ENCODE results near the gene CLDN24.
"Not testable (repeated sequence)": the region's sequence is repeated elsewhere in the genome, so short reads cannot be mapped to it uniquely, and the experiment has no call there.

CLDN24 gene

DNA sequence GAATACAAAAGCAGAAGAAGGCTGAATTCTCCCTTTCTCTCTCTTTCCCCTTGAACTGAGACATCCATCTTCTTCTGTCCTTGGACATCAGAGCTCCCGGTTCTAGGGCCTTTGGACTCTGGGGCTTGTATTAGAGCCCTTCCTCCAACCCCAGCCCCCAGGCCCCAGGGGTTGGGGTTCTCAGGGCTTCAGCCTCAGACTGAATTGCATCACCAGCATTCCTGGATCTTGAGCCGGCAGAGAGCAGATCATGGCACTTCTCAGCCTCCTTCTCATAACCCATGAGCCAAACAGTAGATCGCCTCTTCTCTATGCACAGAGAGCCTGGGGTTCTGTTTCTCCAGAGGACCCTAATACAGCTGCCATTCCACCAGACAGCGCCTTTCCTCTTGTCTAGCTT is 25.3 kb upstream of the CLDN24 start:
- DNase-seq (ENCODE audit: insufficient read length, low spot score), result no peak
- no peak for FAIRE-seq

- no peak for DNase-seq (ENCODE audit: insufficient read length, low spot score)
- FAIRE-seq, result no peak
Measured at GRCh38 chr4:183347146-183347545, 24.9 kb upstream of the CLDN24 start.

DNA sequence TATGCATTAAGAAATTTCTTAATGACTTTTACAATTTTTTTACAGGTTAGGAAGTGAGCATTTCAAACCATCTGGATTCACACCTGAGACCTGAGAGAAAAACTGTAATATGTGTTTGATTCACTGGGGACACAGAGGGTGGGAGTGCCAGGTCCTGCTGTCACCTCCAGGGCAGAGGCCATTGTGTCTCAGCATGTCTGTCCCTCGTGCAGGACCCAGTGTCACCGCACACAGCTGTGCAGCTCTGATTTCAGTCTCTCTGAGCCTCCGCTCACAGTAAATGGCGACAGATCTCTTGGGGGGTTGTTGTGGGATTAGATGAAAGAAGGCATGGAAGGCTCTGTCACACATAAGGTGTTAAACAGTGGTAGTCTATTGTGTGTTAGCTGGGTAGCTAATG is 23.0 kb upstream of the CLDN24 start:
- no peak for FAIRE-seq
- DNase-seq (ENCODE audit: insufficient read length, low spot score), result no peak

GRCh38 chr4:183344523-183345255 is 22.5 kb upstream of the CLDN24 start:
- DNase-seq (ENCODE audit: insufficient read length, low spot score) (no peak), FAIRE-seq (no peak)

- DNase-seq (ENCODE audit: insufficient read length, low spot score) (no peak), FAIRE-seq (no peak)
Measured at GRCh38 chr4:183343730-183344129, 21.5 kb upstream of the CLDN24 start.

DNA sequence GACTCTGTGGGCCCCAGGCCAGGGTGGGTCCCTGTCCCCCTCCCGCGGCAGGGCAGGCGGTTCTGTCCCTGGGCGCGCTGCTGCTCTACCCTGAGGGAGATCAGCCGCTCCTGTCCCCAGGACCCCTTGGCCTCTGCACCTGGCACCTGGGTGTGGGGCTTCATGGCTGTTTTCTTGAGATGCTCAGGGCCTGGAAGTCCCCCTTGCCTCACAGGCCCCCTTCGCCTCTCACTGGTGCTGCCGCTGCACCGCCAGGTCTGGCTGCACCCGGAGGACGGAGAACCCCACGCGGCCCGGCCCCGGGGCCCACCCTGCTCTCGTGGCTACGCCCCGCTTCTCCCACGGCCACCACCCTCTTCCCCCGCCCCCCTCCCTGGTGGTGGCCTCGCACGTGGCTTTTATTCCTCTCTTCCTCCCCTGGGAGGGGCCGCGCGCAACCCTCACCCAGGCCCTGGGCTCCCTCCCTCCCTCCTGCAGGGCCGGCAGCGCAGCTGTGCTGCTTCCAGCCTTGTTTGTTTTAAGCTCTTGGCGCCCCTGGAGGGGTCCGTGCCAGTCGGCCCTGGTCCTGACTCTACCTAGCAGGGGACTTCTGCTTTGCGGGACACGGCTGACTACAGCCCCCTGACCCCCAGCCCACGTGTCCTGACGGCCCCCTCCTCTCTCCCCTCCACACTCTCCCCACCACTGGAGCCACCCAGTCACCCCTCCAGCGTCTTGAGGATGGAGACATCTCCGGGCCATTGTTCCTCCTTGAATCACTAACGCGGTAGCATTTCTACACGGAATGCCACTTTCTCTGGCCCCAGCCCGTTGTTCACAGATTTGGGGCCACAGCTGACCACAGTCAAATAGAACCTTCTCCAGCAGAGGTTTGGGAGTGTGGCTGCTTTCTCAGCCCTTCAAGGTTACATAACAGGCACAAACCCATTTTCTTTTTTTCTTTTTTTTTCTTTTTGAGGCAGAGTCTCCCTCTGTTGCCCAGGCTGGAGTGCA is 20.6 kb upstream of the CLDN24 start:
- DNase-seq (ENCODE audit: insufficient read length, low spot score) (no peak), FAIRE-seq (no peak)

DNA sequence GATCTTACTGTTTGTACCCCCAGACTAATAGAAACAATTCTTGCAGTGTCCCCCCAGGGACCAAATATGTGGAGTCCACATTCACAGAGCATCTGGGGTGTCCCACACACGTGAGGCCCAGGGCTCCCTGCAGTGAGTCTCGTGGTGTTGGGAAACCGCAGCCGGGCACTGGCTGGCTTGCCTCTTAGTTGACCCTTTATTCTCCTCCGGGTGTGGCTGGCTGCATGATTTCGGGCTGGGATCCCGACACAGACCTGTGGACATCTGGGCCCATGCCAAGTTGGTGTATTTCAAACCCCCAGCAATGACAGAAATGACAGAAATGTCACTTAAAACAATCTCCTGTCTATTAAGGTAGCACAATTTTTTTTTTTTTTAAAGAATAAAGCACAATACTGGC is 15.6 kb upstream of the CLDN24 start:
- DNase-seq (ENCODE audit: insufficient read length, low spot score) (no peak), FAIRE-seq (no peak)

GRCh38 chr4:183337349-183337748 is 15.1 kb upstream of the CLDN24 start:
- DNase-seq (ENCODE audit: insufficient read length, low spot score), result no peak
- no peak for FAIRE-seq

DNA sequence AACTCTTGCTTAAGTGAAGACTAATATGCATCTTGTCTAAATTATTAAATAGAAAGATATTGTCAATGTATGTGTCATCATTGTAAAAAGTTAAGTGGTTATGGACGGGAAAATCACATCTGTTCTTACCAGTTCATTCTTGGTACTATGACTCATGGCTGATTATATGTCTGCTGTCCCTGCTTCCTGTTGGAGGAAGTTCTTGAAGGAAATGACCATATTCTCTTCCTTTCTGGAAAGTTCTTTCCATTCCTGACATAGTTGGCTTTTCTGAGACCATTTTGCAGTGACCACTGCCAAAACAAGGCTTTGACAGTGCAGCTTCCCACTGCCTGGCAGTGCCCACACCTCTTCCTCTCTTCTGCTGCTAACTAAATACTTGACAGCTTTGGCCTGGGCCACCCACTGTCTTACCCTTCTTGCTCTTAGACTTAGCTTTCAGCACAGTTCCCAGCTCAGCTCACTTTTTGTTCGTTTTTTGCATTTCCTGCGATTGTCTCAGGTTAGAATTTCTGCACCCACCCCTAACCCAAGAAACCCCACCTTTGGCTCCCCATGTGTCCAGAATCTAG is 13.2 kb upstream of the CLDN24 start:
- DNase-seq (ENCODE audit: insufficient read length, low spot score) (no peak), FAIRE-seq (no peak)

GRCh38 chr4:183333983-183334382 is 11.8 kb upstream of the CLDN24 start:
- DNase-seq (ENCODE audit: insufficient read length, low spot score), result no peak
- FAIRE-seq, result no peak

DNA sequence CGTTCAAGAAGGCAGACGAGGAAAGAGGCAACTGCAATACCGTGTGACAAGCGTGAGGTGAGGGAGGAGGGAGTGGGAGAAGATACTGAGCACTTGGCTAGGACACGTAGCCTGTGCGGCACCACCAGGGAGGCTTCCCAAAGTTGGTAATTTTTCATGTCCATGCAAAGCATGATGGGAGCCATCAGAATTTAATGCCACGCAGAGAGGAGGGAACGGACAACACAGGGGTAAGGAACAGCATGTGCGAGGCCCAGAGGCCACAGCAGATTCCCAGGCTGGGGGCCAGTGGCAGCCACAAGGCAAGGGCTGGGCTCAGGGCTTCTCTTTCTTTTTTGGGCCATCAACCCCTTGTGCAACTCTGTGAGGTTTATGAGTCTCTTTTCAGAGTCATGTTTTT is 11.0 kb upstream of the CLDN24 start:
- no peak for FAIRE-seq

DNA sequence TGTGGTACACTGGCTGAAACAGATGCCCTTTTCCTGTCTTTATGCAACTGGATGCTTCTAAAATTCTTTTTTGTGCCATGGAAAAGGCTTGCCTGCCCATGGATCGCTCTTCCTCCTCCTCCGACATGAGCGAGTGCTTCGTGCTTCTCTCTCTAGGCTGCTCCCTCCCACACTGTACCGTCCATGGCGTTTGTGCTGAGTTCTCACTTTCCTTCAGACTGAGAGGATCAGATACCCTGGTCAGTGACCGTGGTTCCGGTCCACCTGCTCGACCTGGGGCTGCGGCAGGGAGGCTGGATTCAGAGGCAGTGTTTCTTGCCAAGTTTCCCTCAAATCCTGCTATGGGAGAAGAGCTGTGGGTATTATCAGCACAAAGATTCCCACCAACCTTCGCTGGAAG is 10.2 kb upstream of the CLDN24 start:
- no peak for FAIRE-seq

More for the DNA sequence above, 11.0 kb upstream of the CLDN24 start:
- no peak for DNase-seq (ENCODE audit: insufficient read length, low spot score)

GRCh38 chr4:183330841-183331240 is 8.6 kb upstream of the CLDN24 start:
- FAIRE-seq (no peak), DNase-seq (ENCODE audit: insufficient read length, low spot score) (no peak)

More for the DNA sequence above, 10.2 kb upstream of the CLDN24 start:
- DNase-seq (ENCODE audit: insufficient read length, low spot score), result no peak

GRCh38 chr4:183329954-183330742 is 7.9 kb upstream of the CLDN24 start:
- no peak for DNase-seq (ENCODE audit: insufficient read length, low spot score)
- no peak for FAIRE-seq

DNA sequence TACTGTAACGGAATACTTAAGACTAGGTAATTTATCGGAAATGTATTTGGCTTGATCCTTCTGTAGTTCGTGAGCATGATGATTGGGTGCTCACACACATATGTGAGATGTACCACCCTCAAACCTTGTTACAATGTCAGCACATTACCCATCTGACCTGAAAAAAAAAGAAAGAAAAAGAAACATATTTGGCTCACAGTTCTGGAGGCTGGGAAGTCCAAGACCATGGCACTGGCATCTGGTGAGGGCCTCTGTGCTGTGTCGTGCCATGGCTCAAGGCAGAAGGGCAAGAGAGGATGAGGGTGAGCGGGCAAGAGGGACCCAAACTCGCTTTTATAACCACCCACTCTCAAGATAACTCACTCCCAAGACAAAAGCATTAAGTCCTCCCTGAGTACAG is 7.0 kb upstream of the CLDN24 start:
- FAIRE-seq, result no peak

DNA sequence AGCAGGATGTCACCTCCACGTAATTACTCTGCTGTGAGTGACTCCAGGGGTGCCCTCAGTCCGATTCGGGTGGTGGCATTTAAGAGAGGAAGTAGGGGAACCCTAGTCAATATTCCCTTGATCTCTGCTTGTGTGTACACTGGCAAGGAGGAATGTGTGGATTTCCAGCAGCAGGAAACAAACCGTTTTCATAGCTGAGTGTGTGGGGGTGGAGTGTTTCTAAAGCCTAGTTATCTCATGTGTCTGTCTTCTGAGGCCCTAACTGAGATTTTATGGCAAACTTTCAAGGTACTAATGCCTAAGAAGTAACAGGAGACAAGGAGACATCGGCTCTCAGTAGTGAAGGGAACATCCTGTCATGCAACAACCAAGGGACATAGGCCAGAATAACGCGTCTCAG is 6.6 kb upstream of the CLDN24 start:
- DNase-seq (ENCODE audit: insufficient read length, low spot score) (no peak), FAIRE-seq (no peak)

More for the DNA sequence above, 7.0 kb upstream of the CLDN24 start:
- no peak for DNase-seq (ENCODE audit: insufficient read length, low spot score)

GRCh38 chr4:183327827-183328226 is 5.6 kb upstream of the CLDN24 start:
- FAIRE-seq, result no peak
- DNase-seq (ENCODE audit: insufficient read length, low spot score), result no peak

- DNase-seq (ENCODE audit: insufficient read length, low spot score) (no peak), FAIRE-seq (no peak)
Measured at GRCh38 chr4:183326853-183327252, 4.6 kb upstream of the CLDN24 start.

DNA sequence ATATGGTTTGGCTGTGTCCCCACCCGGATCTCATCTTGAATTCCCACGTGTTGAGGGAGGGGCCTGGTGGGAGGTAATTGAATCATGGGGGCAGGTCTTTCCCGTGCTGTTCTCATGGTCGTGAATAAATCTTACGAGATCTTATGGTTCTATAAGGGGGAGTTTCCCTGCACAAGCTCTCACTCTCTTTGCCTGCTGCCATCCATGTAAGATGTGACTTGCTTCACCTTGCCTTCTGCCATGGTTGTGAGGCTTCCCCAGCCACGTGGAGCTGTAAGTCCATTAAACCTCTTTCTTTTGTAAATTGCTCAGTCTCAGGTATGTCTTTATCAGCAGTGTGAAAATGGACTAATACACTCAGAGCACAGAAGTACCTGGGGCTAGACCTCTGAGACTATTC is 4.2 kb upstream of the CLDN24 start:
- not testable (repeated sequence) for FAIRE-seq; DNase-seq (ENCODE audit: insufficient read length, low spot score)

GRCh38 chr4:183324619-183325018 is 2.4 kb upstream of the CLDN24 start:
- DNase-seq (ENCODE audit: insufficient read length, low spot score) (no peak), FAIRE-seq (no peak)

GRCh38 chr4:183324056-183324455 is 1.8 kb upstream of the CLDN24 start:
- not testable (repeated sequence) for FAIRE-seq; DNase-seq (ENCODE audit: insufficient read length, low spot score)
